SK-N-SH (cell line): Measurements from ENCODE around the gene MXI1.

ENCODE experiments used
- CHD2 ChIP-seq: fragments of 150-350 bp; IDR thresholded peaks from 2 replicates; pipeline ENCODE4 v1.6.1; 2018; ENCODE audit warnings: low read length; ENCODE audit not compliant: partially characterized antibody
- FOXJ3 ChIP-seq: sonication (generic); formaldehyde crosslinking; IDR thresholded peaks from 2 replicates; pipeline ENCODE4 v1.5.1; 2020; ENCODE audit warnings: mild to moderate bottlenecking, missing genetic modification reagents
- FOXM1 ChIP-seq: IDR thresholded peaks from 2 replicates; pipeline ENCODE4 v1.4.0; 2012; ENCODE audit warnings: low read depth, mild to moderate bottlenecking
- JUND ChIP-seq: IDR thresholded peaks from 2 replicates; pipeline ENCODE4 v1.4.0; 2012
- MEF2A ChIP-seq: IDR thresholded peaks from 2 replicates; pipeline ENCODE4 v1.4.0; 2012; ENCODE audit warnings: low read depth, borderline replicate concordance
- MXI1 ChIP-seq: IDR thresholded peaks from 2 replicates; pipeline ENCODE4 v1.6.1; 2012; ENCODE audit warnings: mild to moderate bottlenecking, low read depth, low read length, improper control_type of control experiment
- POLR2AphosphoS5 ChIP-seq: IDR thresholded peaks from 2 replicates; pipeline ENCODE4 v1.6.1; 2012; ENCODE audit warnings: low read depth, low read length
- RAD21 ChIP-seq: IDR thresholded peaks from 2 replicates; pipeline ENCODE4 v1.6.1; 2012; ENCODE audit warnings: mild to moderate bottlenecking, low read length
- RCOR1 ChIP-seq: fragments of 150-350 bp; IDR thresholded peaks from 2 replicates; pipeline ENCODE4 v1.6.1; 2017; ENCODE audit warnings: antibody characterized with exemption, low read length
- SMC3 ChIP-seq: IDR thresholded peaks from 2 replicates; pipeline ENCODE4 v1.6.1; 2012; ENCODE audit warnings: low read depth, low read length, improper control_type of control experiment
- TCF12 ChIP-seq: IDR thresholded peaks from 2 replicates; pipeline ENCODE4 v1.4.0; 2012
- TF ChIP-seq, protein P1 (sequence below): fragments of 200-600 bp; sonication (generic); IDR thresholded peaks from 2 replicates; pipeline ENCODE4 v1.6.1; 2017; ENCODE audit warnings: antibody characterized with exemption, mild to moderate bottlenecking, moderate library complexity

GRCh38 chr10:110267276-110267675, 59.9 kb downstream of the MXI1 start:
- TF ChIP-seq POLR2AphosphoS5 (no peak), TCF12 (no peak), FOXJ3 (no peak), JUND (no peak), RAD21 (no peak), CHD2 (no peak), FOXM1 (no peak), SMC3 (no peak), MEF2A (no peak), MXI1 (no peak), RCOR1 (no peak)
- TF ChIP-seq, protein P1, sequence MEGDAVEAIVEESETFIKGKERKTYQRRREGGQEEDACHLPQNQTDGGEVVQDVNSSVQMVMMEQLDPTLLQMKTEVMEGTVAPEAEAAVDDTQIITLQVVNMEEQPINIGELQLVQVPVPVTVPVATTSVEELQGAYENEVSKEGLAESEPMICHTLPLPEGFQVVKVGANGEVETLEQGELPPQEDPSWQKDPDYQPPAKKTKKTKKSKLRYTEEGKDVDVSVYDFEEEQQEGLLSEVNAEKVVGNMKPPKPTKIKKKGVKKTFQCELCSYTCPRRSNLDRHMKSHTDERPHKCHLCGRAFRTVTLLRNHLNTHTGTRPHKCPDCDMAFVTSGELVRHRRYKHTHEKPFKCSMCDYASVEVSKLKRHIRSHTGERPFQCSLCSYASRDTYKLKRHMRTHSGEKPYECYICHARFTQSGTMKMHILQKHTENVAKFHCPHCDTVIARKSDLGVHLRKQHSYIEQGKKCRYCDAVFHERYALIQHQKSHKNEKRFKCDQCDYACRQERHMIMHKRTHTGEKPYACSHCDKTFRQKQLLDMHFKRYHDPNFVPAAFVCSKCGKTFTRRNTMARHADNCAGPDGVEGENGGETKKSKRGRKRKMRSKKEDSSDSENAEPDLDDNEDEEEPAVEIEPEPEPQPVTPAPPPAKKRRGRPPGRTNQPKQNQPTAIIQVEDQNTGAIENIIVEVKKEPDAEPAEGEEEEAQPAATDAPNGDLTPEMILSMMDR = no peak
